HT-29 (cell line): Measurements from ENCODE around the gene KCNQ5. TPM values are rescaled to one million over a fixed set of nuclear protein-coding genes. Genes with fewer than 3 reads are reported as not detected.

Experiments used
- DNase-seq: peaks from one replicate; pipeline ENCODE4 v3.0.0-alpha.2; 2015; ENCODE audit warnings: low spot score
- total RNA-seq: library from RNA; depleted of rRNA; stranded (reverse); fragments of >200 nt; shearing (Covaris generic); gene quantifications from 2 replicates; pipeline ENCODE4 v1.2.3, GENCODE V29; 2014

KCNQ5 gene
- total RNA-seq, 1 experiment from 2014 or later: not detected

DNA sequence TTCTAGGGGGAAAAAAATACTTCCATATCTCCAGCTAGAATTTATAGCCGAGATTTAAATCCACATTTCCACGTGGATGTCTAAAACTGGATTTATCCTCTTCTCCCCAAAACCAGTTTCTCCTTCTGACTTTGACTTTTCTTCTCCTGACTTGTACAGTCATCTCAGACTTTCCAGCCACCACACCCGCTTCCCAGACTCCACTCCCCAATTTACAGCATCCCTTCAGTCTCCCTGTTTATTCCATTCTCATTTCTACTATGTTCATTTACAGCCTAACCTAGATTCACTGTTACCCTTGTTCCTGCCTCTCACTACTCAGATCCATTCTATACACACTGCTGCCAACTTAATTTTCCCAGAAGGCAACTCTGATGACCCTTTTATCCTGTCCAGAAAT is 378.6 kb downstream of the KCNQ5 start:
- DNase-seq: no peak

DNA sequence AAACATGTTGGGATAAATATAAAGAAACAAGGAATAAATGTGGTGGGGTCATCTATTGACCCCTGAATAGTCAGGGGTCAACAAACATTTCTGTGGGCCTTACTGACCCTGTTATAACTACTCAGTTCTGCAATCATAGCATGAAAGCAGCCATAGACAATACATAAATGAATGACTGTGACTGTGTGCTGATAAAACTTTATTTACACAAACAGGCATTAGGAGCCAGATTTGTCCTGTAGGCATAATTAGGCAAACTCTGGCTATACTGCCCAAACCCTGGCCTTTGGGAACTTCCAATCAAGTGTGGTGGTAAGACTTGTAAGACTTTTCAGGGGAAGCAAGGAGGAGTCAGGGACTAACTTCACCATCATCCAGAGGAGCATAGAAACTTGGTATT is 380.7 kb downstream of the KCNQ5 start:
- DNase-seq: no peak

DNA sequence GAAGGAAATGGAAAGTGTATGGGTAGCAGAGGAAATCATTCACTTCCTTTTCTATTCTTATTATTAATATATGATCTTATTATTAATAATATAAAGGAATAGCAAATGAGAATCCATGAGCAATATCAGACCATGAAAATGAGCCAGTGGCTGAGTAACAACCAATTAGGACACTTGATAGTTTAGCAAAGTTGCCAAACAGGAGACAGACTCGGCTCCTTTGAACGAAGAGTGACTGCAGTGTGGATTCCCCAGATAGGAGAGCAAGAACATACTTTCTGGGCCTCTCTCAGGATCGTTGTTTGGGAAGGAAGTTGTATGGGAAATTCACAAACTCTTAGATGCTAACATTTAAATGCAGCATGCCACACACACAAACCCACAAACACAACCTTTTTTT is 381.4 kb downstream of the KCNQ5 start:
- DNase-seq: no peak

DNA sequence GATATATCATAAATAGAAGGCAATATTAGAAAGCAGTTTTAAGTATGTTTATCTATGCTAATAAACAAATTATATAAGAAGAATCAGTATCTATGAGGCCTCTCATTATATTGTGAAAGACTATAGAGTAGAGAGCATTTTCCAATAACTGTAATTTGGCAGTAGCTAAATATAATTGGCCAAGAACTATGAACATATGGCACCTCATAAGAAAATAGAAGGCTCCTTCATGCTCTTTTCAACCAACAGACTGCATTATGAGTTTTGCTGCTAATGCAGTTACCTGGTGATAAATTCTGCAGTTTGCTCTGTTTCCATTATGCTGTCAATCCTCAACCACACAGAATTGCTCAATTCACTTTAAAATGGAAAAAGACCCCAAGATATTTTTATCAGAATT is 382.4 kb downstream of the KCNQ5 start:
- DNase-seq: no peak

DNA sequence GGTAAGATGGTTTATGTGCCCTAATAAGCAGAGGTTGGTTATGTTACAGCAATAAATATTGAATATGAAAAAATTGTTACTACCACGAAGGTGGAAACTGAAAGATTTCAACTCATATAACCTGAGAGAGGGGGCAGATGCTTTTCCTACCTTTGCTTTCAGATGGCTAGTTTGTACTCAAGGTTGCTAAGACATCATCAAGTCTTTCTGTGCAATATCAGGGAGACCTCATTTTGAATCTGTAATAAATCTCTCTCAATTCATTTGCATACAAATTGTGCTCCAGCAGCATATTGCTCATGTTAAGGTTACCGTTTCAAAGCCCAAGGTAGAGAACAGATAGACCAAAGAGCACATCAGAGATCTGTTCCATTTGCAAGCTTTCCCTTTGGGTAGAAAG is 383.0 kb downstream of the KCNQ5 start:
- no peak for DNase-seq

DNA sequence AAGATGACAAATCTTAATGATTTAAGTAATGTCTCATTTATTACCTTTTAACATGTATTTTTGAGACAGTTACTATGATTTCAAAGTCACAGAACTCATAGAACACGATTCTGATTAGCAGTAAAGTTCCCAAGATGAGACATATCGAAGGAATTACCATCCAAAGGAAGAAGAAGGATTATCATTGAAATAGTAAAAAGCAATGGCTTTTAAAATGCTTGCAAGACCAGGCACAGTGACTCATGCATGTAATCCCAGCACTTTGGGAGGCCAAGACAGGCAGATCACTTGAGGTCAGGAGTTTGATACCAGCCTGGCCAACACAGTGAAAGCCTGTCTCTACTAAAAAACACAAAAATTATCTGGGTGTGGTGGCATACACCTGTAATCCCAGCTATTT is 384.3 kb downstream of the KCNQ5 start:
- DNase-seq: no peak

DNA sequence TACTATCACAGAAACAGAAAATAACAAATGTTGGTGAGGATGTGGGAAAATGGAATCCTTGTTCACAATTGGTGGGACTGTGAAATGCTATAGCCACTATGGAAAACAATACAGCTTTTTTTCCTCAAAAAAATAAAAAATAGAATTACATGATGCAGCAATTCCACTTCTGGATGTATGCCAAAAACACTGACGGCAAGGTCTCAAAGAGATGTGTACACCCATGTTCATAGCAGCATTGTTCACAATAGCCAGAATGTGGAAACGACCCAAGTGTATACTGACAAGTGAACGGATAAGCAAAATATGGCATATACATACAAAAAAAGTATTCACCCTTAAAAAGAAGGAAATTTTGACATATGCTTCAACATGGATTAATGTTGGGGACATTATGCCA is 390.1 kb downstream of the KCNQ5 start:
- DNase-seq: no peak

DNA sequence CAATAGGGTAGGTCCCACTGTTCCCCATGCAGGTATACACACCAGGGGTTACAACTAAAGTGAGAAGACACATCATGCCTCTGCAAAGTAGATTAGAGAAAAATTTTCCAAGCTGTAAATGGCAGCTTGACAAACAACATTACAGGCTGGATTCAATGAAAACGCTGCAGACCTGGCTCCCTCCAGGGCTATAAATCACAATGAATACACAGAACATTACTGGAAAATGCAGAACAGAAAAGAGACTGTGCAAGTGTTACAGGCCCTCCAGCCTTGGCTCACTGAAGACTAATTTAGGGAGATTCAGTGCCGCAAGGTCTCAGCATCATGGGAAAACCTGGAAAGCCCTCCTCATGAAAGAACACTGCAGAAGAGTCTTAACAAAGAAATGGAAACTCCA is 395.6 kb downstream of the KCNQ5 start:
- no peak for DNase-seq

DNA sequence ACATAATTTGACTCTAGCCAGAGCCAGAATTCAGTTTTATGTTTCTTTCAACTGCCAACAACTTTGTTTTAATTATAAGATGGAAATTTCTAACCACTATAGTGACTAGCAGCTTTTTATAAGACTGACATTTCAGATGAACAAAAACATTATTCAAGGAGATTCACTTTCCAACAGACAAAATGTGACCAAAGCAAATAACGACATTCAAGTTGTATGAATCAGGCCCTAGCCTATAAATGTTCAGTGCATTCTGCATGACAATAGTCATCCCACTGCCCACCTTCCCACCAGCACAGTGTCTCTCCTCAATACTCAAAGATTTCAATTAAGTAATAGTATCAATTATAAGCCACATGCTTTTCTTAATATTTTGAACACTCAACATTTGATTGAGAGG is 402.7 kb downstream of the KCNQ5 start:
- no peak for DNase-seq

DNA sequence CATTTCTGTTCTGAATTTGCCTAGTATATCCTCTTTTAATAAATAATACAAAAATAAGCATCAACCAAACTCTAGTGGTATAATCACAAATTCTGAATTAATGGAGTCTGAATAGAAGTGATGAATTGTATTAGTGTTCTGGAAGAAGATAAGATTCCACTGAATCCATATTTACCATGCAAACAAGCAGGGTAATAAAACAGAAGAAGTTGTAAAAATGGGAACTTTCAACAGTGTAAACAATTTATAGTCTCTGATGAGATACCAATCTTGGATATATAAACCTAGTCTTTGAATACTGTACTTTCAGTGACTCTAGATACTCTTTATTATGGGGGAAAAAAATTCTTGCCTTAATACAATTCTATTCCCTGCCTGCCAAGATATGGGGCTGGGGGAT is 405.8 kb downstream of the KCNQ5 start:
- DNase-seq: no peak

DNA sequence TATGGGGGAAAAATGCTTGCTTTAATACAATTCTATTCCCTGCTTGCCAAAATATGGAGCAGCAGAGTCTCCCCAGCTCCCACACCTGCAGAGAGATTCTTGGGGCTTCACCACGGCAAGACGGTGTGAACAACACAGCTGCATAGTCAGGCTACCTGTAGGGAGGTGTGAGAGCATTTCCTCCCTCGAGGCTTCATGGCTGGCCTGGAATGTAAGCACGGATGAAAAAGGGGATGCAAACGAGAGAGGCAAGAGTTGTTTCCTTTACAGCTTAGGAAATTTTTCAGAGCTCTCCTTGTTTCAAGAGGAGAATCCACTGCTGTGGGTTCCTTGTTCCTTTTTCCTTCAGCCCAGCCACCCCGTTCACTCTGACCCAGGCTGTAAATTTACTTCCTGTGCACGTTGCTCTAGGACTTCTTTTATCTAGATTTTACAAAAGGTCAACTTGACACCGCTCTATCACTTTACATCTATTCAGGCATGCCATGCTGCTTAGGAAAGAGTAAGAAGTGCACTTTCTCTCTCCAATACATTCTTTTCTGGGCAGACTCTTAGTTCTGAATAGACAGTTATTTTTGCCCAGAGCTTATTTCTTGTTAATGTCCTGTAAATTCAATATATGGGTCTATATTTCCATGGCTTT is 406.4 kb downstream of the KCNQ5 start:
- no peak for DNase-seq

DNA sequence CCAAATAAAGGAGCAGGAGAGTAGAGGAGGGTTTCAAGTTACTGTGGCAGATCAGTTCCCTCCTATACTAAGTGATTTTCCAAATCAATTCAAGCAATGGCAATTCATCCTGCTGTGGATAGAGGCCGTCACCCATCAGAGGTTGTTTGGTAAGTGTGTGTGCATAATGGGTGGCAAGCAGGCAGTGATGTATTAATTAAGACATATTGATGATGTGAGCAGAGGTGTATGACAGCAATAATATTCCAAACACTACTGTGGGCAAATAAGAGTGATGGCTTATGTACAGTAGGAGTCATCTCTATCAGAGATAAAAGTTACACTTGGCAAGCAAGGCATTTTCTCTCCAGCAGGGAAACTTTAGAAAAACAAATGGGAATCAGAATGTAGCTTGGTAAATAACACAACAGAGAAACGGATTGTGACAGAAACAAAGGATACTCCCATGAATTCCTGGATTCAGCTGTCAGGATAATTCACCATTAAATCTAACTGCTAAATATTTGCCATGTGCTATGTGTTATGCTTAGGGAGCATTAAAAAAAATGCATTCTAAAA is 407.1 kb downstream of the KCNQ5 start:
- no peak for DNase-seq

DNA sequence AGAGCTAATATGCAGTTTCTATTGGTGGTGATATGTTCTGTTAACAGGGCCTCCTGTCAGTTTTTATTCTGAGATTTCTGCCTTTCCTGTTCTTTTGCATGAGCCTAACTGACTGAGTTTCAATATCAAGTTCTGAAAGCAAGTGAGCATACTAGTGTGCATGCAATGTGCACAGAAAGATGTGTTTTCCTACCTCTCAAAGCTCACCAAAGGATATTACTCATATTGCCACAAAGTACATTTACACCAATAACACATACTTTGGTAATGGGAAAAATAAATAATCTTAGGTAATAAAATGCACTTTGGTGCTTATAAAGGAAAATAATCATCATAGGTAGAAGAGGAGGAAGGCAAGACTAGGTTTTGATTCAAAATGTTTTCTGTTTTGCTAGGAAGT is 408.4 kb downstream of the KCNQ5 start:
- DNase-seq: no peak

DNA sequence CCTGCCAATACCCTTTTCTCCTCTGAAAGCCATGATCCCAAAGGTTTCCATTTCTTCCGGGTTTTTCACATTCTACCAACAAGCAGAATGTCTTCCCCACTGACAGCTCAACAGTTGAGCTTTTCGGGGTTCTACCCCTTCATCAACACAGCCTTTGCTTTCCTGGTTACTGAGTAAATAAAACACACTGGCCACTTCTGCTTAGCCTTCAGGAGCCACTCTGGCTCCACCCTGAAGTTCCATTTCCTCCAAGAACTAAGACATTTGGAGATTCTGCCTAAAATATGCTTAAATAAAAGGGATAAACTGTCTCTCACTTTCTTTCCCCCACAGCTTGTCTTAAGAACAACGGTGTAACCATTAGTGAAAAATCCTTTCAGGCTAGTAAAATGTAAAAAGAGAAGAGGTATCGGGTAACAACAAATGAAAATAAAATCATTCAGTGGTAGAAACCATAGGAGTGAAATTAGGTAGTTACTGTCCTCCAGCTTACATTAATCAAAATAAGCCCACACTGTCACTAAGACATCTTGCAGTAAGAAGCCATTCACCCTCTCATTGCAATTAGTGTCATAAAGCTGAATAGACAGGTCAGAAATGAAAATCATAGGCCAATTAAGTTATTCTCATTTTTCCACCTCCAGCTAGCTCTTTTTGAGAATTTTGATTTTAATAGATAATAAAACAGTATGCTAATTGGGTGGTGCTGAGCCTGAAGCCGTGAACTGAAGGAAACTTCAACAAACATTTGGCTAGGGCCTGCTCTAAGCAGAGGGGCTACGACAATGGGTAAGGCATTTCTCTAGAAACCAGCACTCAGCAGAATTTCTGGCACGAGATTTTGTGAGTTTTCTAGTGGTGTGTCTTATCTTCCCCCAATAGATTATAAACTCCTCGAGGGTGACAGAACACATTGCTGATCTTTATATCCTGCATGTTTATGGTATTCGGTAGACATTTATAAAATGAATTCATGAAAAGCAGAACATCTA is 409.2 kb downstream of the KCNQ5 start:
- no peak for DNase-seq

DNA sequence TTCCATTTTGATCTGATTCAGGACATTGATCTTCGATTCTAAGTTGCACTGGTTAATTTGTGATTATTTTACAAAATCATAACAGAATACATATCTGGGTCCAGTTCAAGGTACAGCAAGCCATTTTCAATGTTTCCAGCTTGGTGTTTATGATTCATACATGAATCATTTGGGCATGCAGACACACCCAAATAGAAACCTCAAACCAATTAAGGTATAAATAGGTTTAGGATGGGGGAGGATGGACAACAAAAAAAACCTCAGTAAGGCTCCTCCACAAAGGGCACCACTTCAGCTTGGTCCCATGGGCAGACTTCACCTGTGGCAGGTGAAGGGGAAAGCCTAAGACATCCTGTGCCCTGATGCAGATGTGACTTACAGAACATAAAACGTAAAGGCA is 410.7 kb downstream of the KCNQ5 start:
- DNase-seq: no peak

DNA sequence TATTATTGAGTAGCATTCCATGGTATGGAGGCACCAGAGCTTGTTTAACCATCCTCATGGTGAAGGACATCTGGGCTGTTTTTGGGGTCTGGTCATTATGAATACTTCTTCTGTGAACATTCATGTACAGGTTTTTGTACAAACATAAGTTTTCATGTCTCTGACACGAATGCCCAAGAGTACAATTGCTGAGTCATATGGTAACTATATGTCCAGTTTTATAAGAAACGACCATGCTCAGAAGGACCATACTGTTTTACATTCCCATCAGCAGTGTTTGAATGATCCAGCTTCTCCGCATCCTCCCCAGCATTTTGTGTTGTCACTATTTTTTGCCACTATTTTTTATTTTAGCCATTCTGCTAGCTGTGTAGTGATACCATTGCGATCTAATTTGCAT is 414.8 kb downstream of the KCNQ5 start:
- no peak for DNase-seq

DNA sequence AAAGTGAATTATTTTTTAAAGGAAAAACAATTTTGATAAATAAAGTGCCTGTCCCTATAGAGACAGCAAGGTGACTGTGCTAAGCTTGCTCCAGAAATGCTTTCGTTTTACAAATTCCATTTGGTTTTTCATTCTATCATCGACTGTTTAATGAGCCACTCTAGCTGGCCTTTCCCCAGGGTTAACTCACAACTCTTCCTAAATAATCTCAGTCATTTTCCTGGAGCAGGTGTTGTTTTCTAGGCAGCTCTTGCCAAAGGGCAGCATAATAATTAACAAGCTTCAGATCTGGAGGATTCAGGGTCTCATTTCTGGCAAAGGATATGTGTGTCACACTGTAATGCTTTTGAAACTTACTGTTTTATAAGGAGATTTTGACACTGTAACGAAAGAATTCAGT is 419.2 kb downstream of the KCNQ5 start:
- DNase-seq: no peak

DNA sequence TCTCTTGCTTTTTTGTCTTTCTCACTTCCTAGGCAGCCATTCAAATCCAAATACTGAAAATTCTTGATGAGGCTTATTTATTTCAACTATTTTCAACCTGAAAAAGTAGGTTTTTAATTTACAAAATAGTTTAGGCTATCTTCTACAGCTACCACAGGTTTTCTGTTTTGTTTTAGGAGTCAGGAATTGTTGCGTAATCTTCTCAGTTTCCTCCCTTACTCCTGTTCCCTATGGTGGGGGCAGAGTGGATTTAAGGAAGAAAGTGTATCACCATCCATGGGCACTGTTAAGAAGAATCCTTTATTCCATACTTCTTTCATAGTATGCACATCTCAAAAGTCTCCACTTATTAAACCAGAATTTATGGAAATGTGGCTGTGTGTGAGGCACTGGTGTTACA is 421.0 kb downstream of the KCNQ5 start:
- no peak for DNase-seq

DNA sequence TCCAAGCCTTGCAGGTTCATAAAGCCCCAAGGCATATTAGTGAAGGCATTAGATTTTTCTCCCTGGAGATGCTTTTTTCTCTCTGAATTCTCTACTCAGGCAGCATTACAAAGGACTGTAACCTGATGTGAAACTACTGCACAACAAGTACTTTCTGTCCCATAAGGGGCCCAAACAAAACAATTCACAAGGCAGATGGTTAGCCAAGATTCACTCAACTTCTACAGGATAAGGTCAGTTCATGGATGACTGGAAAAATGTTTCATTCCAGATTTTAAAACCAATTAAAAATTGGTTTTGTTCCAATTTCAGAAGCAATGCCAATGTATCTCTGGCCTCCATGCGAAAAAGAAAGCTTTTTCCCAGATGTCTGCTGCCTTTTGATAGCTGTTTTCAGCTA is 421.6 kb downstream of the KCNQ5 start:
- DNase-seq: no peak

DNA sequence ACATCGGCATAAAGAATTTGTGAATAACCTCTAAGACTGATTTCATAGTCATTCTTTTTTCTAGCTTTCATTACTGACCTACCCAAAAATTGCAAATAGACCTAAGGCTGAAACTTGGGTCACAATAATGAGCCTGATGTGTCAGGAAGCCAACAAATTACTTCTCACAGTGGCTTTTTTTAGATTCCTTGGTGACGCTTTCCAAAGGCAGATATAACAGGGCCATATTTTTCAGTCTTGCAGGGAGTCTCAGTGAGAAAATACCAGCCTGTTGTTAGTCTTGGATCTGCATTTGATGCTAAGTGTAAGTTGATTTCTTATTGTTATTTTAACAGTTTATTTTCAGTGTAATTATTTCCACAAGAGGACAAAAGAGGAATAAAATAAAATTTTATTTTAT is 423.7 kb downstream of the KCNQ5 start:
- DNase-seq: no peak

DNA sequence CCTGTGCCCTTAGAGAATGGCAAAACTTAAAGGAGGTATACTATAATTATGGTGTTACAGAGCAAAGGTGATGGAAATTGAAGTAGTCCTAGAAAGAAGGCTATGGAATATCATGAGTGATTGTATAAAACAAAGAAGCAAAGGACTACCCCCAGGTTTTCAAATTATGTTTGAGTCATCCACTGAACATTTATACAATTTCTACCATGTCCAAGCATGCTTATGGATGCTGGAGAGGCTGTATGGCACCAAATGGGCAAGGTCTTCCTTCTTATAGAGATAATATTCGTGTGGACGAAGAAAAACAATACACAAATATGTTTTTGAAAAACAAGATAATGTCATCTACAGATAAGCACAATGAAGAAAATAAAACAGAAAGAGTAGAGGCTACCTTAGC is 425.9 kb downstream of the KCNQ5 start:
- DNase-seq: no peak

DNA sequence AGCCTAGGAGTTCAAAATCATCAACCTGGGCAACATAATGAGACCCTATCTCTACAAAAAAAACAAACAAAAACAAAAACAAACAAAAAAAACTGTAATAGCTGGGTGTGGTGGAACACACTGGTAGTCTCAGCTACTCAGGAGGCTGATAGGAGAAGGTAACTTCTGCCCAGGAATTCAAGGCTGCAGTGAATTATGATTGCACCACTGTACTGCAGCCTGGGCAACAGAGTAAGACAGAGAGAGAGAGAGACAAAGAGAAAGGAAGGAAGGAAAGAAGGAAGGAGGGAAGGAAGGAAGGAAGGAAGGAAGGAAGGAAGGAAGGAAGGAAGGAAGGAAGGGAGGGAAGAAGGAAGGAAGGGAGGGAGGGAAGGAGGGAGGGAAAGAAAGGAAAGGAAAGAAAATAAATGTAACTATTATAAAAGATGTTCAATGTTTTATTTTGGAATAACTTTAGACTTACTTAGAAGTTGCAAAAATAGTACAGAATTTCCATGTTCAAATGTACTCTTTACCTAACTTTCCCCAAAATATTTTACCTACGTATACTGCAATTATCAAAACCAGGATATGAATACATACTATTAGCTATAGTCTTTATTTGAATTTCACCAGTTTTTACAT is 428.2 kb downstream of the KCNQ5 start:
- no peak for DNase-seq
